Motor neuron (in vitro differentiated cells): ENCODE data around the gene PLP1. TPM values are rescaled to one million over a fixed set of nuclear protein-coding genes. Genes with fewer than 3 reads are reported as not detected.
"Not testable (repeated sequence)": the region's sequence is repeated elsewhere in the genome, so short reads cannot be mapped to it uniquely, and the experiment has no call there.

Experiments
- ATAC-seq, 8 experiments: fragments of 200-7000 bp; cut with Tn5 transposase; replicated peaks in 6 of 8; 2 replicates each; pipeline ENCODE4 v1.8.0; 2021; ENCODE audit warnings: mild to moderate bottlenecking in 8 of 8, moderate library complexity in 8 of 8
- H3K27ac ChIP-seq, 2 donors: fragments of 250-450 bp; sonication (Bioruptor Pico); 2 replicates each; pipeline ENCODE4 v1.9.0; 2021; ENCODE audit warnings: antibody characterized with exemption in 2 of 2, mild to moderate bottlenecking in 2 of 2, moderate library complexity in 1 of 2
- H3K4me1 ChIP-seq, 2 donors: fragments of 250-450 bp; sonication (Bioruptor Pico); replicated peaks in 1 of 2; 2 replicates each; pipeline ENCODE4 v1.6.1; 2021; ENCODE audit warnings: antibody characterized with exemption in 2 of 2, mild to moderate bottlenecking in 2 of 2, moderate library complexity in 1 of 2
- H3K4me3 ChIP-seq, 5 donors: fragments of 250-450 bp; sonication (Bioruptor Pico); 2 replicates each; pipeline ENCODE4 v1.9.0; 2021; ENCODE audit warnings: antibody characterized with exemption in 5 of 5, mild to moderate bottlenecking in 5 of 5, moderate library complexity in 4 of 5
- WGBS, 10 experiments: fragments of 450-650 bp; shearing (Covaris generic); methylation state at CpG; one replicate each; pipeline ENCODE4 v1.0.0; 2022; 5-methylcytosine and 5-hydroxymethylcytosine counted together
- in situ Hi-C, 9 experiments: fragments of 400-800 bp; cut with MboI; loops; one replicate each; pipeline ENCODE4 v1.15.0; 2021; ENCODE audit warnings: low sequenced_read_pairs in 9 of 9, low pct_unique_long_range_greater_than_20kb in 2 of 9; ENCODE audit not compliant: unreplicated experiment in 9 of 9
- total RNA-seq, 8 experiments: library from RNA; unstranded; fragments of 300-600 nt; gene quantifications; 2 replicates each; pipeline versions ENCODE4 v1.2.3 to v1.2.4, GENCODE V29; 2022

PLP1 gene
- total RNA-seq, 8 experiments from 2014 or later: 0.25 to 25.9 (median 5.5) TPM; not detected in 1

- in situ Hi-C loops: no loop called here
- Histone ChIP-seq H3K4me1 (no peaks in the 10 kb centered on the region), H3K27ac (no peak overlapping the region), H3K4me3 (no peak overlapping the region)
- peak in 3 of 8 experiments; percentile 29 to 44 (median 35) for ATAC-seq
- WGBS, 10 experiments: 0 to 37% methylated on average over 2 to 4 of the region's 4 CpGs; no CpG with 5 or more reads in 8 of the 10 experiments
Observed at GRCh38 chrX:103754401-103754800, 22.2 kb upstream of the PLP1 start.

- no peak overlapping the region for H3K27ac ChIP-seq
- in situ Hi-C loops: no loop called here
- H3K4me1 ChIP-seq: no peaks in the 10 kb centered on the region
- 25 to 100% (median 53%) methylated on average over 1 to 3 of the region's 3 CpGs; no CpG with 5 or more reads in 7 of the 10 experiments for WGBS, 10 experiments
- no peak for ATAC-seq
- H3K4me3 ChIP-seq: no peak overlapping the region
Observed at GRCh38 chrX:103756736-103757135, 19.9 kb upstream of the PLP1 start.

- 67% methylated on average over 1 of the region's 1 CpG; no CpG with 5 or more reads in 9 of the 10 experiments for WGBS, 10 experiments
- H3K4me3 ChIP-seq: no peak overlapping the region
- no peak overlapping the region for H3K27ac ChIP-seq
- peak in 1 of 8 experiments; percentile 38 for ATAC-seq
- no peaks in the 10 kb centered on the region for H3K4me1 ChIP-seq
- in situ Hi-C loops: no loop called here
Observed at GRCh38 chrX:103758555-103758954, 18.1 kb upstream of the PLP1 start.

GRCh38 chrX:103763541-103763940 lies 13.1 kb upstream of the PLP1 start:
- H3K4me3 ChIP-seq, H3K4me1 ChIP-seq, ATAC-seq, in situ Hi-C loops, H3K27ac ChIP-seq: not testable (repeated sequence)
- 0 to 100% (median 73%) methylated on average over 1 to 5 of the region's 5 CpGs; no CpG with 5 or more reads in 6 of the 10 experiments for WGBS, 10 experiments

- H3K4me3 ChIP-seq, ATAC-seq, in situ Hi-C loops, H3K27ac ChIP-seq, H3K4me1 ChIP-seq: not testable (repeated sequence)
- WGBS, 10 experiments: no CpG with 5 or more reads among the region's 9 CpGs
Observed at GRCh38 chrX:103766813-103767555, 9.7 kb upstream of the PLP1 start.

- WGBS, 10 experiments: 40 to 100% (median 75%) methylated on average over 1 to 3 of the region's 3 CpGs; no CpG with 5 or more reads in 7 of the 10 experiments
- peaks cover 0 to 9% of the 10 kb centered on the region in 2 donors for H3K4me1 ChIP-seq
- H3K4me3 ChIP-seq: no peak overlapping the region
- no peak overlapping the region for H3K27ac ChIP-seq
- in situ Hi-C loops: loop anchor here in 2 of 9 experiments (10.0 kb wide), 1 partner anchor 59 kb away; the partner anchor contains the start of gene TMEM31 (in 2 of the 2)
- no peak for ATAC-seq
Observed at GRCh38 chrX:103773445-103773844, 3.2 kb upstream of the PLP1 start.

GRCh38 chrX:103774070-103774642 lies 2.5 kb upstream of the PLP1 start:
- H3K27ac ChIP-seq: no peak overlapping the region
- H3K4me1 ChIP-seq: peaks cover under 1 to 15% of the 10 kb centered on the region in 2 donors

GRCh38 chrX:103779141-103779789 lies 2.6 kb downstream of the PLP1 start:
- WGBS, 10 experiments: 0 to 75% (median 41%) methylated on average over 1 to 5 of the region's 6 CpGs; no CpG with 5 or more reads in 4 of the 10 experiments
- peak in 6 of 8 experiments; percentile 38 to 62 (median 44) for ATAC-seq
- H3K27ac ChIP-seq: no peak overlapping the region
- H3K4me1 ChIP-seq: peaks cover 7 to 44% of the 10 kb centered on the region in 2 donors
- no peak overlapping the region for H3K4me3 ChIP-seq
- in situ Hi-C loops: loop anchor here in 2 of 9 experiments (10.0 kb wide), 1 partner anchor 64 kb away; the partner anchor contains the start of gene TMEM31 (in 2 of the 2)

More at GRCh38 chrX:103774070-103774642, 2.5 kb upstream of the PLP1 start:
- ATAC-seq: peak in 4 of 8 experiments; percentile 67 to 84 (median 77)
- 23 to 100% (median 44%) methylated on average over 1 to 4 of the region's 6 CpGs; no CpG with 5 or more reads in 2 of the 10 experiments for whole genome bisulfite sequencing, 10 experiments
- in situ Hi-C loops: loop anchor here in 2 of 9 experiments (10.0 kb wide), 1 partner anchor 59 kb away; the partner anchor contains the start of gene TMEM31 (in 2 of the 2)
- H3K4me3 ChIP-seq: no peak overlapping the region

- 46 to 60% (median 53%) methylated on average over 2 to 6 of the region's 10 CpGs; no CpG with 5 or more reads in 7 of the 10 experiments for WGBS, 10 experiments
- no peak overlapping the region for H3K27ac ChIP-seq
- ATAC-seq: peak in 5 of 8 experiments; percentile 11 to 64 (median 50)
- in situ Hi-C loops: no loop called here
- no peak overlapping the region for H3K4me3 ChIP-seq
- H3K4me1 ChIP-seq: peaks cover 7 to 44% of the 10 kb centered on the region in 2 donors
Observed at GRCh38 chrX:103780336-103781061, 3.9 kb downstream of the PLP1 start.

GRCh38 chrX:103781062-103781402 lies 4.4 kb downstream of the PLP1 start:
- Histone ChIP-seq H3K4me1 (peaks cover 7 to 44% of the 10 kb centered on the region in 2 donors), H3K27ac (no peak overlapping the region), H3K4me3 (no peak overlapping the region)
- in situ Hi-C loops: no loop called here
- ATAC-seq: no peak
- WGBS, 10 experiments: 100% methylated on average over 2 of the region's 4 CpGs; no CpG with 5 or more reads in 9 of the 10 experiments

- ATAC-seq: no peak
- no peak overlapping the region for H3K4me3 ChIP-seq
- no peak overlapping the region for H3K27ac ChIP-seq
- in situ Hi-C loops: no loop called here
- H3K4me1 ChIP-seq: peaks cover 7 to 44% of the 10 kb centered on the region in 2 donors
- WGBS, 10 experiments: 71 to 100% (median 100%) methylated on average over 1 of the region's 1 CpG; no CpG with 5 or more reads in 7 of the 10 experiments
Observed at GRCh38 chrX:103781706-103782105, 5.1 kb downstream of the PLP1 start.

- in situ Hi-C loops: no loop called here
- ATAC-seq: peak in 1 of 8 experiments; percentile 28
- 0% methylated on average over 2 of the region's 3 CpGs; no CpG with 5 or more reads in 9 of the 10 experiments for WGBS, 10 experiments
- no peak overlapping the region for H3K4me3 ChIP-seq
- H3K27ac ChIP-seq: no peak overlapping the region
- H3K4me1 ChIP-seq: peaks cover 7 to 36% of the 10 kb centered on the region in 2 donors
Observed at GRCh38 chrX:103782640-103783039, 6.0 kb downstream of the PLP1 start.
